Breast epithelium (tissue), 4 donors: ENCODE results near the gene LBX2. TPM values are rescaled to one million over a fixed set of nuclear protein-coding genes. Genes with fewer than 3 reads are reported as not detected.

ENCODE experiments used
- DNase-seq, 2 donors: peaks; one replicate each; pipeline ENCODE4 v3.0.0-alpha.2; 2019; ENCODE audit warnings: low spot score in 2 of 2
- H3K27ac ChIP-seq, 2 donors: fragments of 200-600 bp; sonication (generic) in 1 of 2; one replicate each; pipeline ENCODE4 v1.5.1; 2016 to 2019; ENCODE audit warnings: mild to moderate bottlenecking in 1 of 2
- H3K27me3 ChIP-seq, 2 donors: fragments of 200-600 bp; sonication (generic) in 1 of 2; one replicate each; pipeline versions ENCODE4 v1.5.1 to v1.6.0; 2017 to 2019; ENCODE audit warnings: control low read depth in 1 of 2, mild to moderate bottlenecking in 1 of 2
- H3K36me3 ChIP-seq: fragments of 200-600 bp; one replicate; pipeline ENCODE4 v1.5.1; 2019
- H3K4me1 ChIP-seq, 2 donors: fragments of 200-600 bp; sonication (generic); one replicate each; pipeline ENCODE4 v1.5.1; 2016 to 2019; ENCODE audit warnings: control low read depth in 1 of 2
- H3K4me3 ChIP-seq, 3 donors: fragments of 200-600 bp; sonication (generic); 1 replicate in 2 of 3; 2 replicates in 1 of 3; pipeline ENCODE4 v1.5.1; 2016 to 2019; ENCODE audit warnings: mild to moderate bottlenecking in 3 of 3, moderate library complexity in 2 of 3
- H3K9me3 ChIP-seq, 2 donors: fragments of 200-600 bp; sonication (generic) in 1 of 2; one replicate each; pipeline ENCODE4 v1.5.1; 2016 to 2019; ENCODE audit warnings: control low read depth in 1 of 2
- CTCF ChIP-seq, 3 donors: fragments of 450-650 bp; IDR thresholded peaks; one replicate each; pipeline ENCODE4 v1.5.1; 2016 to 2017; ENCODE audit warnings: antibody characterized with exemption in 3 of 3, mild to moderate bottlenecking in 3 of 3, moderate library complexity in 3 of 3
- POLR2A ChIP-seq: fragments of 450-650 bp; IDR thresholded peaks from one replicate; pipeline ENCODE4 v1.6.1; 2016; ENCODE audit warnings: antibody characterized with exemption, mild to moderate bottlenecking, moderate library complexity
- POLR2AphosphoS5 ChIP-seq, 3 donors: sonication (generic); formaldehyde crosslinking; IDR thresholded peaks; one replicate each; pipeline ENCODE4 v1.6.1; 2017; ENCODE audit warnings: antibody characterized with exemption in 3 of 3
- intact Hi-C: fragments of 100-400 bp; cut with DNase I; formaldehyde crosslinking; loops from one replicate; pipeline ENCODE4 v1.15.1; 2023; ENCODE audit warnings: low total_unique reads
- total RNA-seq, 3 donors: library from RNA; depleted of rRNA; stranded (reverse); fragments of >200 nt; gene quantifications; one replicate each; pipeline ENCODE4 v1.1.0, GENCODE V29; 2016

Gene LBX2
- total RNA-seq, 3 donors from 2014 or later = 0.29 to 4.6 (median 1.3) TPM

GRCh38 chr2:74525717-74526648, 26.6 kb upstream of the LBX2 start, which contains the start of gene DQX1:
TSS of gene DQX1 (minus strand) at chr2:74526231. CDS start at chr2:74525729, 502 bp downstream.
- no peak within 1 kb of the TSS for H3K27ac ChIP-seq
- no peak within 1 kb of the TSS for H3K4me3 ChIP-seq
- intact Hi-C loops = no loop called here
- peaks cover 0 to 2% of the 10 kb centered on the region in 2 donors for H3K27me3 ChIP-seq
- TF ChIP-seq POLR2A (no peak), POLR2AphosphoS5 (IDR thresholded peaks at IDR 0.05) (no peak), CTCF (IDR thresholded peaks at IDR 0.05) (no peak)
- H3K36me3 ChIP-seq = no peaks in the 10 kb centered on the region
- peaks cover 0 to 12% of the 10 kb centered on the region in 2 donors for H3K4me1 ChIP-seq
- no peaks in the 10 kb centered on the region for H3K9me3 ChIP-seq
- DNase-seq = no peak

- intact Hi-C loops = no loop called here
- Histone ChIP-seq H3K27ac (no peak overlapping the region), H3K36me3 (no peaks in the 10 kb centered on the region), H3K4me1 (peaks cover 0 to 8% of the 10 kb centered on the region in 2 donors), H3K4me3 (no peak overlapping the region), H3K27me3 (peaks cover 0 to 4% of the 10 kb centered on the region in 2 donors), H3K9me3 (no peaks in the 10 kb centered on the region)
- DNase-seq = no peak
- TF ChIP-seq CTCF (IDR thresholded peaks at IDR 0.05) (no peak), POLR2A (no peak), POLR2AphosphoS5 (IDR thresholded peaks at IDR 0.05) (no peak)
These were observed 25.7 kb upstream of the LBX2 start for GRCh38 chr2:74524955-74525716.

- Histone ChIP-seq H3K4me3 (no peak overlapping the region), H3K36me3 (no peaks in the 10 kb centered on the region), H3K27me3 (peaks cover 0 to 15% of the 10 kb centered on the region in 2 donors), H3K9me3 (no peaks in the 10 kb centered on the region), H3K27ac (no peak overlapping the region), H3K4me1 (peaks cover 0 to 8% of the 10 kb centered on the region in 2 donors)
- DNase-seq = no peak
- TF ChIP-seq CTCF (IDR thresholded peaks at IDR 0.05) (no peak), POLR2AphosphoS5 (IDR thresholded peaks at IDR 0.05) (no peak), POLR2A (no peak)
- intact Hi-C loops = no loop called here
These were observed 24.6 kb upstream of the LBX2 start for GRCh38 chr2:74524005-74524404.

GRCh38 chr2:74522516-74522915, 23.1 kb upstream of the LBX2 start:
- H3K27ac ChIP-seq = no peak overlapping the region
- H3K4me1 ChIP-seq = no peaks in the 10 kb centered on the region
- no peak for DNase-seq

More at GRCh38 chr2:74522516-74522915, 23.1 kb upstream of the LBX2 start:
- Histone ChIP-seq H3K27me3 (peaks cover 0 to 30% of the 10 kb centered on the region in 2 donors), H3K9me3 (no peaks in the 10 kb centered on the region), H3K36me3 (no peaks in the 10 kb centered on the region), H3K4me3 (no peak overlapping the region)
- intact Hi-C loops = no loop called here
- no peak for TF ChIP-seq CTCF (IDR thresholded peaks at IDR 0.05)
- TF ChIP-seq POLR2A = no peak
- TF ChIP-seq POLR2AphosphoS5 (IDR thresholded peaks at IDR 0.05) = no peak
